ENCODE data around the gene MAT1A.
"Not testable (repeated sequence)": the region's sequence is repeated elsewhere in the genome, so short reads cannot be mapped to it uniquely, and the experiment has no call there.

Gene MAT1A

GRCh38 chr10:80264081-80265056 lies 25.1 kb downstream of the MAT1A start:
- DNase-seq, result no peak

GRCh38 chr10:80261316-80262030 lies 28.0 kb downstream of the MAT1A start:
- DNase-seq, result no peak

GRCh38 chr10:80260295-80261243 lies 28.9 kb downstream of the MAT1A start:
- peak in 1 of 2 experiments; percentile 29 for DNase-seq

GRCh38 chr10:80259405-80259871 lies 30.0 kb downstream of the MAT1A start:
- no peak for DNase-seq

- peak in 1 of 2 experiments; percentile 0 for DNase-seq
Measured at GRCh38 chr10:80256798-80257197, 32.7 kb downstream of the MAT1A start.

GRCh38 chr10:80254726-80255125 lies 34.7 kb downstream of the MAT1A start:
- not testable (repeated sequence) for DNase-seq

GRCh38 chr10:80253963-80254271 lies 35.5 kb downstream of the MAT1A start:
- DNase-seq, result not testable (repeated sequence)

GRCh38 chr10:80253266-80253962 lies 36.0 kb downstream of the MAT1A start:
- DNase-seq, result no peak

GRCh38 chr10:80252296-80252887 lies 37.1 kb downstream of the MAT1A start:
- DNase-seq, result no peak

- not testable (repeated sequence) for DNase-seq
Measured at GRCh38 chr10:80251703-80252280, 37.7 kb downstream of the MAT1A start.

GRCh38 chr10:80250399-80250798 lies 39.1 kb downstream of the MAT1A start:
- DNase-seq, result not testable (repeated sequence)

- not testable (repeated sequence) for DNase-seq
Measured at GRCh38 chr10:80249906-80250305, 39.6 kb downstream of the MAT1A start.

- not testable (repeated sequence) for DNase-seq
Measured at GRCh38 chr10:80247611-80248010, 41.8 kb downstream of the MAT1A start.

- not testable (repeated sequence) for DNase-seq
Measured at GRCh38 chr10:80244371-80244770, 45.1 kb downstream of the MAT1A start.

- DNase-seq, result not testable (repeated sequence)
Measured at GRCh38 chr10:80242341-80242740, 47.1 kb downstream of the MAT1A start.

- DNase-seq, result not testable (repeated sequence)
Measured at GRCh38 chr10:80236457-80236856, 53.0 kb downstream of the MAT1A start.

- DNase-seq, result not testable (repeated sequence)
Measured at GRCh38 chr10:80234331-80235235, 54.9 kb downstream of the MAT1A start.

- DNase-seq, result not testable (repeated sequence)
Measured at GRCh38 chr10:80233871-80234270, 55.6 kb downstream of the MAT1A start.

- DNase-seq, result not testable (repeated sequence)
Measured at GRCh38 chr10:80226723-80227122, 62.7 kb downstream of the MAT1A start.

GRCh38 chr10:80223031-80223419 lies 66.4 kb downstream of the MAT1A start:
- not testable (repeated sequence) for DNase-seq
